GM12878 (cell line): ENCODE results near the gene PHKG2. TPM values are rescaled to one million over a fixed set of nuclear protein-coding genes. Genes with fewer than 3 reads are reported as not detected.
"Not testable (repeated sequence)": the region's sequence is repeated elsewhere in the genome, so short reads cannot be mapped to it uniquely, and the experiment has no call there.

Experiments
- ATAC-seq: fragments of 200-7000 bp; cut with Tn5 transposase; 3 replicates; pipeline ENCODE4 v1.9.1; 2020; ENCODE audit warnings: mild to moderate bottlenecking, moderate library complexity
- BruUV-seq: library from RNA; stranded (reverse); fragments of 400-500 nt; replicated peaks from 2 replicates; lab custom pipeline; 2021; lab: Mats Ljungman, UMichigan
- CTCF ChIA-PET: fragments of 300-600 bp; sonication (Branson Sonifier 250); formaldehyde crosslinking; extraction: SDS; loops from one replicate; lab custom pipeline; 2021; ENCODE audit warnings: inconsistent platforms; lab: Yijun Ruan, JAX
- POLR2A ChIA-PET: fragments of 350-600 bp; formaldehyde crosslinking; extraction: SDS; loops from one replicate; lab custom pipeline; 2021; ENCODE audit warnings: inconsistent platforms; lab: Charles Lee
- RAD21 ChIA-PET: fragments of 300-600 bp; sonication (Branson Sonifier 250); formaldehyde crosslinking; loops from one replicate; lab custom pipeline; 2023; ENCODE audit warnings: antibody characterized with exemption; ENCODE audit not compliant: unreplicated experiment; lab: Charles Lee
- SMC1A ChIA-PET: fragments of 300-600 bp; sonication (Branson Sonifier 250); formaldehyde crosslinking; loops from one replicate; lab custom pipeline; 2023; ENCODE audit not compliant: unreplicated experiment, uncharacterized antibody; lab: Charles Lee
- DNase-seq: peaks from one replicate; pipeline ENCODE4 v3.0.0-alpha.2; 2011; ENCODE audit warnings: low read depth, low spot score
- FAIRE-seq: peaks from 3 replicates; lab custom pipeline; 2011; peaks lifted over from hg19 to GRCh38; lab: Jason Lieb, UNC
- H2AFZ ChIP-seq: 2 replicates; pipeline ENCODE4 v1.6.0; 2011; ENCODE audit warnings: low read depth, low read length, control low read depth; ENCODE audit not compliant: control insufficient read depth
- H3K27ac ChIP-seq: 2 replicates; pipeline ENCODE4 v1.5.1; 2011; ENCODE audit warnings: control low read depth; ENCODE audit not compliant: control insufficient read depth, insufficient read depth
- H3K27me3 ChIP-seq, 2 experiments: replicated peaks in 1 of 2; 2 replicates each; pipeline versions ENCODE4 v1.6.0 to v1.6.1; 2011; ENCODE audit warnings: low read length in 1 of 2; ENCODE audit not compliant: control insufficient read depth in 2 of 2, insufficient read depth in 2 of 2
- H3K36me3 ChIP-seq, 2 experiments: 2 replicates each; pipeline ENCODE4 v1.5.1; 2011; ENCODE audit warnings: low read length in 1 of 2; ENCODE audit not compliant: control insufficient read depth in 2 of 2, insufficient read depth in 2 of 2
- H3K4me1 ChIP-seq: 2 replicates; pipeline ENCODE4 v1.6.1; 2011; ENCODE audit warnings: mild to moderate bottlenecking, low read length, moderate library complexity, mixed read lengths; ENCODE audit not compliant: control insufficient read depth, insufficient read depth
- H3K4me2 ChIP-seq: 2 replicates; pipeline ENCODE4 v1.6.0; 2011; ENCODE audit warnings: control low read depth; ENCODE audit not compliant: control insufficient read depth, insufficient read depth
- H3K4me3 ChIP-seq: fragments of 200-600 bp; sonication (generic); 2 replicates; pipeline ENCODE4 v1.5.1; 2016
- H3K79me2 ChIP-seq: 2 replicates; pipeline ENCODE4 v1.6.0; 2011; ENCODE audit warnings: low read length; ENCODE audit not compliant: control insufficient read depth, insufficient read depth
- H3K9ac ChIP-seq: 2 replicates; pipeline ENCODE4 v1.8.0; 2011; ENCODE audit warnings: low read length, control low read depth, mixed read lengths; ENCODE audit not compliant: control insufficient read depth, insufficient read depth
- H3K9me3 ChIP-seq: replicated peaks from 3 replicates; pipeline ENCODE4 v1.5.1; 2011; ENCODE audit warnings: mild to moderate bottlenecking, low read length; ENCODE audit not compliant: control insufficient read depth, insufficient read depth
- H4K20me1 ChIP-seq: 2 replicates; pipeline ENCODE4 v1.6.0; 2011; ENCODE audit not compliant: control insufficient read depth, insufficient read depth
- MTA3 ChIP-seq: IDR thresholded peaks from 2 replicates; pipeline ENCODE4 v1.6.1; 2012; ENCODE audit warnings: low read length, inconsistent platforms, borderline replicate concordance
- WGBS: methylation state at CpG from one replicate; pipeline ENCODE4 v1.1.6; 2016; ENCODE audit warnings: low lambda C conversion rate; ENCODE audit not compliant: insufficient replicate concordance, insufficient coverage; ENCODE audit errors: missing lambda C conversion rate; 5-methylcytosine and 5-hydroxymethylcytosine counted together
- in situ Hi-C: fragments of 300-500 bp; cut with MboI; formaldehyde crosslinking; loops from 9 replicates; pipeline ENCODE4 v1.14.3; 2018; ENCODE audit warnings: mixed read lengths
- intact Hi-C: fragments of 100-400 bp; cut with micrococcal nuclease; formaldehyde crosslinking; loops from one replicate; pipeline ENCODE4 v1.14.2; 2022; ENCODE audit not compliant: unreplicated experiment
- polyA plus RNA-seq, 11 experiments: library from polyadenylated mRNA; depleted of rRNA in 4 of 11; unstranded in 6 of 11; stranded (reverse) in 5 of 11; fragments of >200 nt; fragmentation: Nextera tagmentation in 4 of 11; fragmentation: Illumina TruSeq in 1 of 11; extraction: Ambion mirVana in 4 of 11; extraction: Trizol in 1 of 11; gene quantifications; 1 replicate in 1 of 11; 2 replicates in 10 of 11; pipeline versions ENCODE4 v1.2.1 to v1.2.3, GENCODE V29; 2011 to 2016; ENCODE audit warnings: inconsistent platforms in 2 of 11, missing spikeins in 2 of 11, low read depth in 1 of 11
- total RNA-seq, 4 experiments: library from RNA; depleted of rRNA in 3 of 4; stranded (reverse); fragments of >200 nt in 3 of 4; fragmentation: Illumina TruSeq in 1 of 4; extraction: Trizol in 1 of 4; gene quantifications; 2 replicates each; pipeline versions ENCODE4 v1.2.1 to v1.2.3, GENCODE V29; 2013 to 2021

Gene PHKG2
- total and polyA plus RNA-seq, 10 of the 15 experiments (the other 5 are each of a cell fraction or from before 2014, with no cell fraction given), result 5.2 to 50.1 (median 37.2) TPM

DNA sequence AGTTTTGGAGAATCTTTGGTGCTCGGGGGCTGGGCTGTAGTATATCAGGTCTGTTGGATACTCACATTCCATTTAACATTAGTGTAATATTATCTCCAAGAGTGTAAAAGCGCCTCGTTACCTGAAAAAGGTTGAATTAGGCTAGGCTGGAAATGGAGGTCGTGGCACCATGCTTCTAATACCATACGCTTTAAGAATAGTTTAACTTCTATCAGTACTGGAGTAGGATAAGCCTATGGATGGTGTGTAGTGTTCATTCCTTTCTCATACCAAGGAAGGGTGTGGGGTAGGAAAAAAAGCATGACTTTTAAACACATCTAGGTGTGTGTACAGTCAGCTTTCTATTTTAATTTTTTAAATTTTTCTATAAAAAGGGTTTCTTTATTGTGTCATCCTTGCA lies 47.3 kb upstream of the PHKG2 start:
- Histone ChIP-seq H3K4me1 (peaks cover 10% of the 10 kb centered on the region), H3K4me2 (peak overlapping the region; percentile 48; the same call in 1 of the 2 replicates), H3K36me3 (peaks cover 17 to 38% of the 10 kb centered on the region in 2 experiments), H4K20me1 (no peaks in the 10 kb centered on the region), H3K9me3 (no peaks in the 10 kb centered on the region), H3K4me3 (no peak overlapping the region), H3K27ac (no peak overlapping the region), H3K9ac (no peak overlapping the region), H3K27me3 (no peaks in the 10 kb centered on the region), H3K79me2 (peaks cover 34% of the 10 kb centered on the region), H2AFZ (no peak overlapping the region)
- no peak for DNase-seq
- in situ Hi-C loops (no loop called here), intact Hi-C loops (no loop called here)
- ATAC-seq, result no peak
- CTCF ChIA-PET, result interaction anchor here (1.8 kb wide), 1 partner anchor 51 kb away, joined by 3 read pairs; the partner anchor contains the start of gene PRR14
- no peak for TF ChIP-seq MTA3
- RAD21 ChIA-PET, result no interaction called here
- SMC1A ChIA-PET, result no interaction called here
- BruUV-seq, result no TSS peak
- no peak for FAIRE-seq
- WGBS, result 97% methylated on average over 5 of the region's 5 CpGs
- POLR2A ChIA-PET, result interaction anchor here (0.6 kb wide), 1 partner anchor 67 kb away, joined by 3 read pairs; no protein-coding TSS in a partner anchor

DNA sequence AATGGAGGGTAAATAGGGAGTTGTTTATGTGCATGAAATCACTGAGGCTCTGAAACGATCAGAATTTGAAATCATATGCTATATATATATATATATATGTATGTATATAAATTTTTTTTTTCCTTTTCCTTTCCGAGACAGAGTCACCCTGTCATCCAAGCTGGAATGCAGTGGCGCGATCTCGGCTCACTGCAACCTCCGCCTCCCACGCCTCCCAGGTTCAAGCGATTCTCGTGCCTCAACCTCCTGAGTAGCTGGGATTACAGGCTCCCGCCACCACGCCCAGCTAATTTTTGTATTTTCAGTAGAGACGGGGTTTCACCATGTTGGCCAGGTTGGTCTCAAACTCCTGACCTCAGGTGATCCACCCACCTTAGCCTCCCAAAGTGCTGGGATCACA lies 45.2 kb upstream of the PHKG2 start:
- SMC1A ChIA-PET, CTCF ChIA-PET, H3K4me2 ChIP-seq, H3K27ac ChIP-seq, DNase-seq, H3K4me3 ChIP-seq, ATAC-seq, RAD21 ChIA-PET, in situ Hi-C loops, FAIRE-seq, H2AFZ ChIP-seq, H3K4me1 ChIP-seq, H3K27me3 ChIP-seq, BruUV-seq, H4K20me1 ChIP-seq, H3K9ac ChIP-seq, H3K9me3 ChIP-seq, intact Hi-C loops: not testable (repeated sequence)
- POLR2A ChIA-PET, result interaction anchor here (0.6 to 0.7 kb wide), 2 partner anchors 14 to 644 kb away, joined by 4 read pairs; no protein-coding TSS in a partner anchor
- 92% methylated on average over 9 of the region's 12 CpGs for WGBS
- Histone ChIP-seq H3K79me2 (peaks cover 34% of the 10 kb centered on the region), H3K36me3 (peaks cover 23 to 55% of the 10 kb centered on the region in 2 experiments)
